HL-60/S4 treated with retinoic acid at 250 ng/mL for 4 days and 3 days (cell line): ENCODE measurements around the gene DNAAF3.
"Not testable (repeated sequence)": the region's sequence is repeated elsewhere in the genome, so short reads cannot be mapped to it uniquely, and the experiment has no call there.

Experiments
- in situ Hi-C: fragments of 300-500 bp; cut with MboI; formaldehyde crosslinking; loops from 2 replicates; pipeline ENCODE4 v1.7.0; 2022; ENCODE audit warnings: low sequenced_read_pairs

DNAAF3 gene

GRCh38 chr19:55176076-55176475, 9.7 kb upstream of the DNAAF3 start:
- in situ Hi-C loops: no loop called here

- in situ Hi-C loops: no loop called here
Observed at GRCh38 chr19:55175117-55175867, 8.9 kb upstream of the DNAAF3 start.

- in situ Hi-C loops: no loop called here
Observed at GRCh38 chr19:55174425-55175116, 8.2 kb upstream of the DNAAF3 start.

- in situ Hi-C loops: no loop called here
Observed at GRCh38 chr19:55173714-55174409, 7.4 kb upstream of the DNAAF3 start.

- in situ Hi-C loops: no loop called here
Observed at GRCh38 chr19:55173186-55173713, 6.8 kb upstream of the DNAAF3 start.

GRCh38 chr19:55172741-55173140, 6.3 kb upstream of the DNAAF3 start:
- in situ Hi-C loops: no loop called here

- in situ Hi-C loops: not testable (repeated sequence)
Observed at GRCh38 chr19:55172318-55172717, 5.9 kb upstream of the DNAAF3 start.

GRCh38 chr19:55171440-55171839, 5.0 kb upstream of the DNAAF3 start:
- in situ Hi-C loops: no loop called here

GRCh38 chr19:55169136-55169535, 2.7 kb upstream of the DNAAF3 start:
- in situ Hi-C loops: no loop called here

GRCh38 chr19:55165952-55166529, 372 bp downstream of the DNAAF3 start:
- in situ Hi-C loops: no loop called here

GRCh38 chr19:55161571-55162322, 4.7 kb downstream of the DNAAF3 start:
- in situ Hi-C loops: no loop called here

- in situ Hi-C loops: no loop called here
Observed at GRCh38 chr19:55160986-55161365, 5.4 kb downstream of the DNAAF3 start.

GRCh38 chr19:55160128-55160985, 6.1 kb downstream of the DNAAF3 start:
- in situ Hi-C loops: no loop called here

- in situ Hi-C loops: loop anchor here (10.0 kb wide), 1 partner anchor 466 kb away; the partner anchor contains the start of gene ZNF784
Observed at GRCh38 chr19:55158848-55159749, 7.3 kb downstream of the DNAAF3 start.

GRCh38 chr19:55158423-55158822, 8.0 kb downstream of the DNAAF3 start:
- in situ Hi-C loops: loop anchor here (10.0 kb wide), 1 partner anchor 466 kb away; the partner anchor contains the start of gene ZNF784

GRCh38 chr19:55157064-55157908, 9.1 kb downstream of the DNAAF3 start, which contains the start of gene TNNI3:
Gene TNNI3, minus strand, starts transcription at chr19:55157732. Its CDS starts 143 bp downstream, at chr19:55157589.
- in situ Hi-C loops: loop anchor here (10.0 kb wide), 1 partner anchor 468 kb away; the partner anchor contains the start of gene ZNF784
